GM12892 (cell line): ENCODE results near the gene PRR22.

Source experiments
- POLR2A ChIP-seq: IDR thresholded peaks from 2 replicates; pipeline ENCODE4 v1.6.1; 2011; ENCODE audit warnings: low read depth, low read length, control low read depth
- TAF1 ChIP-seq: IDR thresholded peaks from 2 replicates; pipeline ENCODE4 v1.6.1; 2011; ENCODE audit warnings: low read depth, mild to moderate bottlenecking, control low read depth, low read length, borderline replicate concordance

- no peak for TF ChIP-seq TAF1
- TF ChIP-seq POLR2A: no peak
Observed at GRCh38 chr19:5789351-5789761, 4.8 kb upstream of the PRR22 start.
